HG03045 (cell line): ENCODE results near the gene CHRM3.
"Not testable (repeated sequence)": the region's sequence is repeated elsewhere in the genome, so short reads cannot be mapped to it uniquely, and the experiment has no call there.

Experiments used
- ATAC-seq: cut with Tn5 transposase; IDR thresholded peaks from one replicate; pipeline ENCODE4 v1.9.1; 2021; ENCODE audit warnings: mild to moderate bottlenecking, moderate library complexity; ENCODE audit not compliant: unreplicated experiment

Gene CHRM3

GRCh38 chr1:239386453-239387303, at the start of gene CHRM3:
Gene CHRM3, plus strand, starts transcription at chr1:239386568. Its CDS starts 520,884 bp downstream, at chr1:239907452.
- no peak for ATAC-seq

GRCh38 chr1:239337799-239338430, 48.5 kb upstream of the CHRM3 start:
- no peak for ATAC-seq

DNA sequence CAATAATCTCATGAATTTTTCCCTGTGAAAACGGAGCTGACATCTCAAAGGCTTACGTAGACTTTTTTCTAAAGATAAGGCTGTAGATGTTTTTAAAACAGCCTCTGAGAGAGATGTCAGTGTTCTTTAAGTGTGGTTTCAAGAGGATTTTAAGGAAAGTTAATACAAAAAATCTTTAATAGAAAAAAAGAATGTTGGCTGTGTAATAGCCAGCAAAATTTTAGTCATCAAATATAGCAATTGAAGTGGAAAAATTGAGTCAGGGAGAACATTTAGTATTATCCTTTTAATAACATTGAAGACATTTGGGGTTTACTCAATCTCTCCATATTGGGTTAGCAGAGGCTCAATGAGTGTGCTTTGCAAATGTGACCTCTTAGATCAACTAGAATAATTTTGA, 38.6 kb upstream of the CHRM3 start:
- ATAC-seq: no peak

DNA sequence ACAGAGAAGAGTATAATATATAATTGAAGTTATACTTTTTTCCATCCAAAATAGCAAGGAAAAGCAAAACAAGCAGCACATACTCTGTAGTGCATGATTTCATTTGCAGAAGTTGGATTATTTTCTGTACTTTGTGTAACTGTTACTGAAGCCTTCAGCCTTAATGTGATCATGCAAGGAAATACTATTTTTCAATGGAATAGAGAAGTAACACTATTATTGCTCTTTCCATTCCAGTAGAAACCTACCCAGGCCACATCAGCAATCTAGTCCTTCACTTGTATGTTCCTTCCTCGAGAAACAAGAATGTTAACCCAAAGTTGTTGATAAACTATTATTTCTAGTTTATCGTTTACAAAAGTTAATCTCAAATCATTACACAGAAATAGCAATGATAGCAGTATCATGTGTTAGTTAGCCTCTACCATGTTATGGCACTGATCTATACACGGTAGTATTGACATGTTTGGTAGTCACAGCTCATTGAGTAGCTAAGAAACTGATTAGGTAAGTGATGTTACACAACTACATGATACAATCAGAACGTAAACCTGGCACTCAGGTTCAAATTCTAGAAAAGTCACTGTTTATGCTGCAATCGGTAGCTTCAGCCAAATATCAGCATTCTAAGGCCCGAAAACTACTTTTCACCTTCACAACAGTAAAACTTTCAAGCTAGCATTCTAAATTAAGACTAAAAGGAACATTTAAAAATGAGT, 37.6 kb upstream of the CHRM3 start:
- no peak for ATAC-seq

GRCh38 chr1:239349699-239350098, 36.7 kb upstream of the CHRM3 start:
- no peak for ATAC-seq

DNA sequence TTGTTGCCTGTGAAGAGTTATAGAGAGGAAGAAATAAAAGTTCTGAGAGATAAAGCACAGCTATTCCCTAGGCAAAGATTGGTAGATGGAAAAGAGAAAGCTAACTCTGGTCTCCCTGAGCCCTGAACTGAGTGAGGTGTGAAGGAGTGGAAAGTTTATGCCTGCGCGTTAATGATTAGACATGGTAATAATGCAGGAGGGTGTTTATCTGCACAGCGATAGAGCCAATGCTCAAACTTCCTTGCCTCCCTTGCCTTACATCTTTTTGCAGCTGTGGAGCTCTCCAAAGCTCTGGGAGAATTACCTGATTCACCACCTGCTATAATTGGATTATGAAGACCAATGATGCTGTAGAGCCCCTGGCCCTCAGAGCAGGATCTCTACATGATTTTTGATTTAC, 32.8 kb upstream of the CHRM3 start:
- no peak for ATAC-seq

GRCh38 chr1:239354231-239354630, 32.1 kb upstream of the CHRM3 start:
- ATAC-seq: no peak

DNA sequence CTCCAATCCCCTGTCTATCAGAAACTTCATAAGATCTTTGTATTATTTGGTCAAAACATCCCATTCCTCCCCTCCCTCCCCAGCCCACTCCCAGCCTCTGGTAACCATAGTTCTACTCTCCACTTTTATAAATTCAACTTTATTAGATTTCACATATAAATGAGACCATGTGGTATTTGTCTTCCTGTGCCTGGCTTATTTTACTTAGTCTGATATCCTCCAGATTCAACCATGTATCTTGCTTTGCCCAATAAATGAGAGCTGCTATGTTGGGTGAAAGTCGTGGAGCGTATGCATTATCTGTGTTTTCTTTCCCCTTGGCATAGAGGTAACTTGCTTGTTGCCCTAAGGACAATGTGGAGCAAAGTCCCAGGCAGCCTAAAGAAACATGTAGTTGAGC, 28.5 kb upstream of the CHRM3 start:
- ATAC-seq: no peak

GRCh38 chr1:239361403-239361802, 25.0 kb upstream of the CHRM3 start:
- no peak for ATAC-seq

DNA sequence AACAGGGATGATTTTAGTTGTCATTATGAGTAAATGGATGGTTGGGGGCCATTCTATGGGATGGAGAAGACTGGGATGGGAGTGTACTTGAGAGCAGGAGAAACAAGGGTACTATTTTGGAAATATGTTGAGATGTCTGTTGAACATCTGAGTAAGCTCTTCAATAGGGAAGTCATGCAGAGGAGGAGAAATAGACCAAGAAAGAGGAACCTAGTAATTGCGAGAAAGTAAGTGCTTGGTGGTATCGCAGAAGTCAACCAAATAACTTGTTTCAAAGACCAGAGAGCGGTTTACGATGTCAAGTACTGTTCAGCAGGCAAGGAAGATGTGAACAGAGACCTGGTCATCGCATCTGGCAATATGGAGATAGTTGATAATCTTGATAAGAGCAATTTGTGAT, 22.4 kb upstream of the CHRM3 start:
- ATAC-seq: no peak

- ATAC-seq: no peak
Measured at GRCh38 chr1:239367196-239367810, 19.1 kb upstream of the CHRM3 start.

DNA sequence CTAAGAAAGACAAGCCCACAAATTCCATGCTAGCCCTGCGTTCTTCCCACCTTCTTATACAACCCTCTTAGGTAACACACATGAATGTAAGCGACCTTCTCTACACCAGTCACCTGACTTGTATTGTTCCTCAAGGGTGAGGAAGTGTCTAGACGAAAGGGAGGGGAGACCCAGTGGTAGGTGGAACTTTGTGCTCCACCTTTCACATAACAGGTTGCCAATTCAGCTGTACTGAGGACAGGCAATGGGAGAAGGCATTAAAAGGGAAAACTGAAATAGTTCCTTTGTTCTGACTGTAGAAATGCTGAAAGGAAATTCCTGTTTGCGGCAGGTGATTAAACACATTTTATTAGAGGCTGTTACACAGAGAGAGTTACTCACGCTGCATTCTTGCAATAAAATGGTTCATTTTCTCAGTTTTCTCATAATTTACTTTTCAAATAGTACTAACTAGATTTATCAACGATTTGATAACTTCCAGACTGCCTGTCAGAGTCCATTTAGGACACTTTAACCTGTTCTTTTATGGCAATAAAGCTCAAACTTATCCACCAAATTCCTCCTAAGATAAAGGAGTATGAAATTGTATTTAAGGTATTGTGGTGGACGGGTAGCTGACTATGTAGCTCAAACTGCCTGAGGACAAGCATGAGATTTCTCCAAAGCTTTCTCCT, 17.8 kb upstream of the CHRM3 start:
- no peak for ATAC-seq

DNA sequence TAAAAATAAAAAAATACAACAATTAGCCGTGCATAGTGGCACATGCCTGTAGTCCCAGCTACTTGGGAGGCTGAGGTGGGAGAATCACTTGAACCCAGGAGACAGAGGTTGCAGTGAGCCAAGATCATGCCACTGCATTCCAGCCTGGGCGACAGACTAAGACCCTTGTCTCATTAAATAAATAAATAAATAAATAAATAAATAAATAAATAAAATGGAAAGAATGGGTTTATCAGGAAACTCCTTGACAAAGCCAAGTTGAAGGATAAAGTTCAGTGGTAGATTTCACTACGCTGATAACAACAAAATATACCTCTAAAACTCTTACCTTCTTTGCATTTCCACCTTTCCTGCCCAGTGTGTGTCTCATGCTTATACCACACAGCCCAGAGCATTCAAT, 15.5 kb upstream of the CHRM3 start:
- ATAC-seq: not testable (repeated sequence)

DNA sequence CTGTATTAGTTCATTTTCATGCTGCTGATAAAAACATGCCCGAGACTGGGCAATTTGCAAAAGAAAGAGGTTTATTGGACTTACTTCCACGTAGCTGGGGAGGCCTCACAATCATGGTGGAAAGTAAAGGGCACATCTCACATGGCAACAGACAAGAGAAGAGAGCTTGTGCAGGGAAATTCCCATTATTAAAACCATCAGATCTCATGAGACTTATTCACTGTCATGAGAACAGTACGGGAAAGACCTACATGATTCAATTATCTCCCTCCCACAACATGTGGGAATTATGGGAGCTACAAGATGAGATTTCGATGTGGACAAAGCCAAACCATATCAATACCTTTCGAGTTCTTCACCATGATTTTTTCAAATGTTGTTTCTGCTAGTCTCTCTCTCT, 3.7 kb upstream of the CHRM3 start:
- ATAC-seq: no peak

DNA sequence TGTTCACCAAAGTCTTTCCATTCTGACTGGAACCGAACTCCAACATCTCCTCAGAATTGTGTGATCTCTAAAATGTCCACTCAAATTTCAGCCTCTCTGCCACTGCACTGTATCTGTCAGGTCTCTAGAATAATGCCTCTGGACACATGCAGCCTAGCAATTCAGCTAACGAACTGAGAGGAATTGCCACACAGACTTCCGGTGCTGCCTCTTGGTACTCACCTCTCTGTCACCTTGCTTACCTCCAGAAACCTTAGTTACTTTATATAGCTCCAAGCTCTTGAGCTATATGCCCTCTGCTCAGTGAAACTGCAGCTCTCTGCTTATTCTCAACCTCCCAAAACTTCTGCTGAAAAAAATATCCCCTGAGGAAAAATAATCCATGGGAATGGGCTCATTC, 2.7 kb upstream of the CHRM3 start:
- ATAC-seq: no peak

DNA sequence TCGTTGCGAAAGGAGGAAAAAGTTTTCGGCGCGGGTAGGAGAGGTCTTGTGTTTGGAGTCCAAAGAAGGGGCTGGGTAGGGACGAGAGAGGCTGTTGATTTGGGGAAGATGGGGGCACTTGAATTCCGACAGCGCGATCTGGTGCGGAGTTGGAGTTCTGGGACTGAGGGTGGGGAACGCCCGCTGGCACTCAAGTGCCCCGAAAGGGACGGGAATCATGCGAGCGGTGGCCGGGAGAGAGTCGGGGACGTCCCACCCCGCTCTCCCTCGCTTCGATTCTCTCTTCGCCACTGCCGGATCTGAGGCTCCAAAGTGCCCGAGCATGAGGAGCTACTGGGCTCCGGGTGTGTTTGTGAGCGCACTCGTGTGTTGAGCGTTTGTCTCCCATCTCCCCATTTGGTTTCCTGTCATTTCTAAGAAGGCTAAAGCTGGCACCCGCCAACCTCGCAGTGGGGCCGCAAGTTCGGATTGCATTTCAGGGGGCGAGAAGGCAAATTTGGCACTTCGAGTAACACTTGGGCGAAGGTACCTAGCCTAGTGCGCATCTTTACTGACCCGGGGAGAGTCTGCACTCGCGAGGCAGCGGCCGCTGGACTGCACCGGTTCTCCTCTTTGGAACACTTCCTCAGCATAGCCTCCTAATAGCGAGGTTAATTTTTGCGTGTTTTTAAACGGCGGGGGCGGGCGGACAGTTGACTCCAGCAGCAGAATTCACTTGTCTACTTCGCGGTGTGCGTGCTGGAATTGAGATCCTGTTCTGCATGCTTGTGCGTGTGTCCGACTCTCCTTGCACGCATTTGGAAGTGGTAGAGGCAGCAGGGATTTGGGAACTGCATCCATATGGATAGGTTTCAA, 1.2 kb downstream of the CHRM3 start:
- ATAC-seq: no peak

DNA sequence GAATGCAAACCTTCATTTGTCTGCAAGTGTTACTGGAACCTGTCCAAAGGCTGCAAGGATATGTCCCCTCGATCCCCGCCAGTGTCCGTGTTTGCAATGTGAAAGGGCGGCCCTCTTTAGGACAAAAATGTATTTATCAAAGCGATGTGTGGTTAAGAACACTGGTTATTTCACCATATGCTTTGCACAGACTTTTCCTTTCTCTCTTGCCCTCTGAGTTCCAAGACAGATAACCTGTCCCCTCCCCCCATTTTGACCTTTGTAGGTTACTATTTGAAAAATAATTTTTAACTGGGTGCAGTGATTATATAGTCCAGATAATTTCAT, 1.8 kb downstream of the CHRM3 start:
- ATAC-seq: no peak

GRCh38 chr1:239388578-239388977, 2.2 kb downstream of the CHRM3 start:
- no peak for ATAC-seq

GRCh38 chr1:239389703-239390102, 3.3 kb downstream of the CHRM3 start:
- ATAC-seq: no peak

DNA sequence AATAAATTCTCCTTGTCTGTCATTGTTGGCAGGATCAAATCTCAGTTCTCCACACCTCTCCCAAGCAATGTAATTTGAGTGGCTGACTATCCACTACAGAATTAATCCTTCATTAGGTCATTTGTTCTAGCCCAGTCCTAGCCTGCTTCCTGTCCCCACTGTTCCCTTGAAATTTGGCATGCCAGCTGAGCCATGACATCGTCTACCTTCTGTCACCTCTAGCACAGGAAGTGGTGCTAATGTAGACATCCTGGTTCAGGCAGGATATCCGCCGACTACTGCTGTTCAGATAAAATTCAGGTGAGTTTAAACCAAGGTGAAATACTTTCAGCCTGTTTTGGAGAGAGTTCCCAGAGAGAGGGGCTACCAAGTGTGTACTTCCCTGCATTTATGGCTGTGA, 5.9 kb downstream of the CHRM3 start:
- ATAC-seq: no peak
